Uterus (tissue), 2 donors: ENCODE results near the gene WDSUB1.

ENCODE experiments used
- POLR2A ChIP-seq, 2 donors: fragments of 450-650 bp; IDR thresholded peaks; one replicate each; pipeline ENCODE4 v1.6.1; 2016; ENCODE audit warnings: antibody characterized with exemption in 2 of 2, mild to moderate bottlenecking in 1 of 2, moderate library complexity in 1 of 2
- TF ChIP-seq, protein P1 (sequence below), 4 experiments: fragments of 200-600 bp in 2 of 4; fragments of 450-650 bp in 2 of 4; sonication (generic) in 2 of 4; IDR thresholded peaks; one replicate each; pipeline ENCODE4 v1.5.1; 2016 to 2019; ENCODE audit warnings: antibody characterized with exemption in 4 of 4, mild to moderate bottlenecking in 2 of 4, moderate library complexity in 1 of 4

- no peak for TF ChIP-seq POLR2A (IDR thresholded peaks at IDR 0.05)
- TF ChIP-seq, protein P1, sequence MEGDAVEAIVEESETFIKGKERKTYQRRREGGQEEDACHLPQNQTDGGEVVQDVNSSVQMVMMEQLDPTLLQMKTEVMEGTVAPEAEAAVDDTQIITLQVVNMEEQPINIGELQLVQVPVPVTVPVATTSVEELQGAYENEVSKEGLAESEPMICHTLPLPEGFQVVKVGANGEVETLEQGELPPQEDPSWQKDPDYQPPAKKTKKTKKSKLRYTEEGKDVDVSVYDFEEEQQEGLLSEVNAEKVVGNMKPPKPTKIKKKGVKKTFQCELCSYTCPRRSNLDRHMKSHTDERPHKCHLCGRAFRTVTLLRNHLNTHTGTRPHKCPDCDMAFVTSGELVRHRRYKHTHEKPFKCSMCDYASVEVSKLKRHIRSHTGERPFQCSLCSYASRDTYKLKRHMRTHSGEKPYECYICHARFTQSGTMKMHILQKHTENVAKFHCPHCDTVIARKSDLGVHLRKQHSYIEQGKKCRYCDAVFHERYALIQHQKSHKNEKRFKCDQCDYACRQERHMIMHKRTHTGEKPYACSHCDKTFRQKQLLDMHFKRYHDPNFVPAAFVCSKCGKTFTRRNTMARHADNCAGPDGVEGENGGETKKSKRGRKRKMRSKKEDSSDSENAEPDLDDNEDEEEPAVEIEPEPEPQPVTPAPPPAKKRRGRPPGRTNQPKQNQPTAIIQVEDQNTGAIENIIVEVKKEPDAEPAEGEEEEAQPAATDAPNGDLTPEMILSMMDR (IDR thresholded peaks at IDR 0.05) = no peak
Observed at GRCh38 chr2:159275111-159275510, 11.4 kb downstream of the WDSUB1 start.
